Fibroblast of lung (primary cell): Measurements from ENCODE around the gene MYOZ2.

Experiments
- EZH2 ChIP-seq: IDR thresholded peaks from 2 replicates; pipeline ENCODE4 v1.5.1; 2012; ENCODE audit warnings: low read length, control low read depth, mild to moderate bottlenecking; ENCODE audit errors: missing control alignments
- TF ChIP-seq, protein P1 (sequence below), 2 donors: IDR thresholded peaks in 1 of 2; conservative IDR thresholded peaks in 1 of 2; 1 replicate in 1 of 2; 2 replicates in 1 of 2; pipeline ENCODE4 v1.5.1; 2011 to 2012; ENCODE audit warnings: low read length in 2 of 2, control low read depth in 1 of 2, inconsistent platforms in 1 of 2, low read depth in 1 of 2, mild to moderate bottlenecking in 1 of 2

DNA sequence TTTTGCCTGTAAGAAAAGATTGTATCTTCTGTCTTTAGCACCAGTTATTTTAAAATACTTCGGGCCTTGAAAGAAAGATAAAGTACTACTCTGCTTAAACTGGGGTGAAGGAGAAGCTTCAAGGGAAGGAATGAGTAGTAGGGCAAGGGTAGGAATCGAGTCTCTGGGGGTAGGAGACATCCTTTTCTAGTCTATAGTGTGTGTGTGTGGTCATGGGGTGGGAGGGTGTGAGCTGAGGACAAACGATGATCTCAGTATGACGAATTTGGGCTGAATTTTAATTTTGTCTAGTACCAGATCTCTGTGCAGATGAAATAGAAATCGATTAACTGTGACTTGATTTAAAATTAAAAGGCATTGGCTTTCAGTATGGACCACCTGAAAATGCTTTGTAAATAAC is 3.3 kb upstream of the MYOZ2 start:
- TF ChIP-seq, protein P1, sequence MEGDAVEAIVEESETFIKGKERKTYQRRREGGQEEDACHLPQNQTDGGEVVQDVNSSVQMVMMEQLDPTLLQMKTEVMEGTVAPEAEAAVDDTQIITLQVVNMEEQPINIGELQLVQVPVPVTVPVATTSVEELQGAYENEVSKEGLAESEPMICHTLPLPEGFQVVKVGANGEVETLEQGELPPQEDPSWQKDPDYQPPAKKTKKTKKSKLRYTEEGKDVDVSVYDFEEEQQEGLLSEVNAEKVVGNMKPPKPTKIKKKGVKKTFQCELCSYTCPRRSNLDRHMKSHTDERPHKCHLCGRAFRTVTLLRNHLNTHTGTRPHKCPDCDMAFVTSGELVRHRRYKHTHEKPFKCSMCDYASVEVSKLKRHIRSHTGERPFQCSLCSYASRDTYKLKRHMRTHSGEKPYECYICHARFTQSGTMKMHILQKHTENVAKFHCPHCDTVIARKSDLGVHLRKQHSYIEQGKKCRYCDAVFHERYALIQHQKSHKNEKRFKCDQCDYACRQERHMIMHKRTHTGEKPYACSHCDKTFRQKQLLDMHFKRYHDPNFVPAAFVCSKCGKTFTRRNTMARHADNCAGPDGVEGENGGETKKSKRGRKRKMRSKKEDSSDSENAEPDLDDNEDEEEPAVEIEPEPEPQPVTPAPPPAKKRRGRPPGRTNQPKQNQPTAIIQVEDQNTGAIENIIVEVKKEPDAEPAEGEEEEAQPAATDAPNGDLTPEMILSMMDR (conservative IDR thresholded peaks at IDR 0.05 in 1 of 2, IDR thresholded peaks at IDR 0.05 in 1 of 2; ENCODE audit: low read depth in 1 of 2, low read length in 2 of 2), result no peak
- TF ChIP-seq EZH2, result no peak
